Epithelial cell of proximal tubule (primary cell): Measurements from ENCODE around the gene DNTT. TPM values are rescaled to one million over a fixed set of nuclear protein-coding genes. Genes with fewer than 3 reads are reported as not detected.

Experiments used
- DNase-seq: peaks from one replicate; pipeline ENCODE4 v3.0.0-alpha.2; 2011; ENCODE audit warnings: low read depth
- H3K4me3 ChIP-seq: 2 replicates; pipeline ENCODE4 v1.5.1; 2011; ENCODE audit warnings: low read depth, mild to moderate bottlenecking, low read length
- total RNA-seq: library from RNA; depleted of rRNA; stranded (reverse); fragments of >200 nt; gene quantifications from 2 replicates; pipeline ENCODE4 v1.2.3, GENCODE V29; 2015
- TF ChIP-seq, protein P1 (sequence below): conservative IDR thresholded peaks from 2 replicates; pipeline ENCODE4 v1.5.1; 2012; ENCODE audit warnings: low read depth, mild to moderate bottlenecking, low read length

Gene DNTT
- total RNA-seq, 1 donor from 2014 or later = not detected

DNA sequence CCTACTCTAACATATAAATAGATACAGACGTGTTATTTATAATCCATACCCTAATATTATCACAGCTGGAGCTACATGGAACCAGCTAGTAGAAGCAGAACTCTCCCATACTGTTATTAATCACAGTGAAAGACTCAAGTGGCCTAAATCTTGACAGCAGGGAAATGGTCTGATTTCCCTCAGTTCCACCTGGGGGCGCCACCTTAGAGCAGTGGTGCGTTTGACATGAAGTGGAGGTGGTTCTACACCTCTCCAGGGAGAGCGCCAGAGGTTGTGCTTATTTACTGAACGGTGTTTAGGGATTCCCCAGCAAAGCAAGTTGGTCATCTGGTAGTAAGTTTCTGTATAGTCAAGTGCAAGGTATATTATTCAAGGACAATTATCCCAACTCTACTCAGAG is 17.6 kb downstream of the DNTT start:
- DNase-seq = no peak
- TF ChIP-seq, protein P1, sequence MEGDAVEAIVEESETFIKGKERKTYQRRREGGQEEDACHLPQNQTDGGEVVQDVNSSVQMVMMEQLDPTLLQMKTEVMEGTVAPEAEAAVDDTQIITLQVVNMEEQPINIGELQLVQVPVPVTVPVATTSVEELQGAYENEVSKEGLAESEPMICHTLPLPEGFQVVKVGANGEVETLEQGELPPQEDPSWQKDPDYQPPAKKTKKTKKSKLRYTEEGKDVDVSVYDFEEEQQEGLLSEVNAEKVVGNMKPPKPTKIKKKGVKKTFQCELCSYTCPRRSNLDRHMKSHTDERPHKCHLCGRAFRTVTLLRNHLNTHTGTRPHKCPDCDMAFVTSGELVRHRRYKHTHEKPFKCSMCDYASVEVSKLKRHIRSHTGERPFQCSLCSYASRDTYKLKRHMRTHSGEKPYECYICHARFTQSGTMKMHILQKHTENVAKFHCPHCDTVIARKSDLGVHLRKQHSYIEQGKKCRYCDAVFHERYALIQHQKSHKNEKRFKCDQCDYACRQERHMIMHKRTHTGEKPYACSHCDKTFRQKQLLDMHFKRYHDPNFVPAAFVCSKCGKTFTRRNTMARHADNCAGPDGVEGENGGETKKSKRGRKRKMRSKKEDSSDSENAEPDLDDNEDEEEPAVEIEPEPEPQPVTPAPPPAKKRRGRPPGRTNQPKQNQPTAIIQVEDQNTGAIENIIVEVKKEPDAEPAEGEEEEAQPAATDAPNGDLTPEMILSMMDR = peak; percentile 30
- no peak overlapping the region for H3K4me3 ChIP-seq

DNA sequence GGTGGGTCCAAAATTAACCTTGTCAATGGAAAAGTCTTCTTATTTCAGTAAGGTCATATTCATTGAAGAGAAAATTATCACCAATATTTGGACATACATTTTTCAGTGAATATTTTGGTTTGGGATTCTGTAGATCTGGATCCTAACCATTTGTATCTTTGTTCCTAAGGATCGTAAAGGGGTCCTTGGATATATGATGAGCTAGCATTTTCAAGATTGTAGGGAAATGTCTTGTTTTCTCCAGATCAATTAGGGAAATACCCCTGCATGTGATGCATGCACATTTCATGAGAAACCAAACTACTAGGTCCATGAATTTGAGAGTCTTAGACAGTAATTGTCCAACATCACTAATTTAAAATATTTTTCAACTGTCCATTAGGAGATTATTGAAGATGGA is 18.0 kb downstream of the DNTT start:
- TF ChIP-seq, protein P1 = no peak
- no peak for DNase-seq
- no peak overlapping the region for H3K4me3 ChIP-seq

DNA sequence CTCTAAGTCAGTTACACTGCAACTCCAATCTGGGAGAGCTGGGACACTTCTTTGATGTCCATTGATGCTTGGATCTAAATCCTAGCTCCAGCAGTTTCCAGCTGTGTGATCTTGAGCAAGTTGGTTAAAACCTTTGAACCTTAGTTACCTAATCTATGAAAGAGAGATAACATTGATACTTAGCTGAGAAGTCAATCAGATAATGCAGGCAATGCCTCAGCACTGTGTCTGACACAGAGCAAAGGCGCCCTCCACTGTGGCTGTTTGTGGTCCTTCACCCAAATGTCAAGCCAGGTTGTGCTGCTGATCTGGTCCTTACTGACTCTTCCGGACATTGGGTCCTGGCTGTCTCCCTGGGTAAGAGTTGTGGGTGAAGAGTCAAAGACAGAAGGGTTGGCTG is 20.2 kb downstream of the DNTT start:
- H3K4me3 ChIP-seq = no peak overlapping the region
- no peak for DNase-seq
- TF ChIP-seq, protein P1 = no peak

DNA sequence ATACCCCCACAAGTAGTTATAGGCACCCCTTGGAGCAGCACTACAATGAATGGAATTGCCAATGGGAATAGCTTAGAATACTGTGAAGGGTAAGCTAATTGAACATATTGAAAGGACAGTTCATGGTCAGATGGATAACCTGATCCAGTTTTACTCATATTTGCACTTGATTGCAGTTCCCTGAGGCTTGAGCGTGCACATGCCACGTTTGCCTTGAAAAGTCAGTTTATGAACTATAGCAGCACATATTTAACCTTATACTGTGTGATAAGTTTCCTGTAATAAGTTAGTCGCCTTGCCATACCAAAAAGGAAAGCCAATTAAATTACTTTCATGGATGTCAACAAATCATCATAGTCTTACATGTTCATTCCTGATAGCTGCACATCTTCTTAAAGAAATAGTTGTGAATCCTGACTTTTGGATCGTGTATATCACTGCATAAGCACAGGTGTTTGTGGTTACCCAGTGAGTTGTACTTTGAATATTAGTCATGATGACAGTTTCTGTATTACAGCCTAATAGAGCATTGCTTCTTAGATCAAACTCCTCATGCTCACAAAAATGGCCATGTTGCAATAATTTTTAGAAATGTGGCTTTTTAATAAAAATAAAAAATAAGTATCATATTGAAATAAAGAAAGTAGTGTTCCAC is 21.6 kb downstream of the DNTT start:
- no peak for DNase-seq
- TF ChIP-seq, protein P1 = no peak
- no peak overlapping the region for H3K4me3 ChIP-seq

DNA sequence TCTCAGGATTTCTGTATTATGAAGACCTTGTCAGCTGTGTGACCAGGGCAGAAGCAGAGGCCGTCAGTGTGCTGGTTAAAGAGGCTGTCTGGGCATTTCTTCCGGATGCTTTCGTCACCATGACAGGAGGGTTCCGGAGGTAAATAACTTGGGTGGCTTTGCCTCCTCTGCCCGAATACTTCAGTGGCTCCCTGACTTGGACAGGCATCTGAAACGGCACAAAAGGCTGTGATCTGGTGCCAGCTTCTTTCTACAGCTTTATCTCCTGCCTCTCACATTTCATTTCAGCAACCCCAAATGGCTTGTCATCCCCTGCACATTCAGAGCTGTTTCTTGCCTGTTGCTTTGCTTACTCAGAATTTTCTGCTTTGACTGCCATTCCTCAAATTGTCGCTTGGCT is 23.2 kb downstream of the DNTT start:
- DNase-seq = no peak
- TF ChIP-seq, protein P1 = no peak
- no peak overlapping the region for H3K4me3 ChIP-seq

DNA sequence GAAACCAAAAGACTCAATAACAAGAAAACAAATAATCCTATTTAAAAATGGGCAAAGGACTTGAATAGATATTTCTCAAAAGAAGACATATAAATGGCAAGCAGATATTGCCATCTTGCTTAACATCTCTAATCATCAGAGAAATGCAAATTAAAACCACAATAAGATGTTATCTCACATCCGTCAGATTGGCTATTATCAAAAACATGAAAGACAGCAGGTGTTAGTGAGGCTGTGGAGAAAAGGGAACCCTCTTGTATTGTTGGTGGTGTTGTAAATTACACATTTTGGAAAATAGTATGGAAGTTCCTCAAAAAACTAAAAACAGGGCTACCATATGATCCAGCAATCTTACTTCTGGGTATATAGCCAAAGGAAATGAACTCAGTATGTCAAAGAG is 28.9 kb downstream of the DNTT start:
- no peak overlapping the region for H3K4me3 ChIP-seq
- TF ChIP-seq, protein P1 = no peak
- DNase-seq = no peak

DNA sequence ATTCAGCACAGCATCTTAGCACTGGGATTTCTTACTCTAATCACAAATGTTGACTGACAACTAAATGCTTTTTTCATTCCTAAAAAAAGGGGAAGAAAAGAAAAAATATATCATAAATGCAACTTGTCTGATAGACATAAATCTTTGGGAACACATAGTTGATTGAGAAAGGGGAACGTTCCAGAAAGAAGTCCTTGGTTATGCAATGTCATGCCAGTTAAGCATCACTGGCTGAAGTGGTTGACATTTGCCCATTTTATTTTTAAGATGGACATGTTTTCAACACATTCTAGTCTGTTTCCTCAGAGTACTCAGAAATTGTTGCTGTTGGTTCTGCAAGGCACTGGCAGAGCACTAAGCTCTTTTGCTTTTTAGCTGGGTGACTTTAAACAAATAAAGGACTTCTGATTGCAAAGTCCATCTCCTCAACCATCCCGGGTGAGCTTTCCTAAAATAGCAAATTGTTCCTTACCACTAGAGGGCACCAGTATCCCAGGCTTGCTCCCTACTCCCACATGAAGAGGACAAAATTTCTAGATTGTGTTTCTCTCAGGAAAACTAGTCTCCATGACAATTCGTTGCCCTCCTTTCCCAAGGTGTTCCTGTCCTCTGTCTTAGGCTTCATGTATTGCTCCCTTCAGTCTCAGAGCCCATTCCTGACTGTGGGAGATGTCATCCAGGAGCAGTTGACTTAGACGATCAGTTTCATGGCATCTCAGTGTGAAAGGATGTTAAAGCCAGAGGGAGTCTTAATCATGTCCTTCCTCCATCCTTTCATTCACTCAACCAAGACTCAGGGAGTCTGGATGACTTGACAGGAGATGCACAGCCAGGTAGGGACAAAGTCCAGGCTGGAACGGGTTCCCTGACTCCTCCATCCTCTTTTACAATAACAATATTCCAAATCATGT is 30.6 kb downstream of the DNTT start:
- DNase-seq = no peak
- no peak overlapping the region for H3K4me3 ChIP-seq
- TF ChIP-seq, protein P1 = peak; percentile 94
